Measurements from ENCODE around the gene EHD3. TPM values are rescaled to one million over a fixed set of nuclear protein-coding genes. Genes with fewer than 3 reads are reported as not detected.

Gene EHD3
- total and polyA plus RNA-seq, 4 donors = 13.3 to 31.4 (median 27.3) TPM

DNA sequence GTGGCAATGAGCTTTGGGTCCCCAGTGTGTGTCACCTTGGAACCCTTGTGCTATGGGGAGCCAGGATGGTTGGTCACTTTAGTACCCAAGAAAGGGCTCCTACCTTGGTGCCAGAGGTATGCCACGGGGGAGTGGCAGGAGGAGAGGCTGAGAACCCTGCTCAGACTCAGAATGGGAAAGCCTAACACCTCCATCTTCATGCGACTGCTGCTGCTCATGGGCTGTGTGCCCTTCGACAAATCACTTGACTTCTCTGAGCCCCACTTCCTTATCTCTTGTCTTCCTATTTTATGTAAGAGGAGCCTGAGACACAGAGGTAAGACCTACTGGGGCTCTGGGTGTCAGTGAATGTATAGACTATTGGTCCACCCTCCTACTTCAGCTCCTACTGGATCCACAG, 25.1 kb downstream of the EHD3 start:
- no peaks in the 10 kb centered on the region for H3K9me3 ChIP-seq (ENCODE audit: control insufficient read depth, insufficient read depth, low read length)
- H3K4me3 ChIP-seq (ENCODE audit: low read depth, low read length) = no peak overlapping the region
- peaks cover 45% of the 10 kb centered on the region for H3K36me3 ChIP-seq (ENCODE audit: control insufficient read depth, insufficient read depth, low read length)
- H3K4me1 ChIP-seq (ENCODE audit: control insufficient read depth, insufficient read depth, low read length) = peaks cover 26% of the 10 kb centered on the region
- no CpG with 5 or more reads among the region's 3 CpGs for WGBS (ENCODE audit: insufficient coverage)
- H3K27ac ChIP-seq (ENCODE audit: low read depth, low read length) = no peak overlapping the region
- no peaks in the 10 kb centered on the region for H3K27me3 ChIP-seq (ENCODE audit: control insufficient read depth, insufficient read depth, low read length)
- no peak for DNase-seq (ENCODE audit: low read depth in 4 of 6, low spot score in 6 of 6)

- 86% methylated on average over 4 of the region's 4 CpGs for WGBS (ENCODE audit: insufficient coverage)
- Histone ChIP-seq H3K36me3 (ENCODE audit: control insufficient read depth, insufficient read depth, low read length) (peaks cover 39% of the 10 kb centered on the region), H3K4me3 (ENCODE audit: low read depth, low read length) (no peak overlapping the region), H3K4me1 (ENCODE audit: control insufficient read depth, insufficient read depth, low read length) (peaks cover 9% of the 10 kb centered on the region), H3K9me3 (ENCODE audit: control insufficient read depth, insufficient read depth, low read length) (no peaks in the 10 kb centered on the region), H3K27me3 (ENCODE audit: control insufficient read depth, insufficient read depth, low read length) (no peaks in the 10 kb centered on the region), H3K27ac (ENCODE audit: low read depth, low read length) (no peak overlapping the region)
- no peak for DNase-seq (ENCODE audit: low read depth in 4 of 6, low spot score in 6 of 6)
Measured at GRCh38 chr2:31260870-31261269, 26.9 kb downstream of the EHD3 start.

DNA sequence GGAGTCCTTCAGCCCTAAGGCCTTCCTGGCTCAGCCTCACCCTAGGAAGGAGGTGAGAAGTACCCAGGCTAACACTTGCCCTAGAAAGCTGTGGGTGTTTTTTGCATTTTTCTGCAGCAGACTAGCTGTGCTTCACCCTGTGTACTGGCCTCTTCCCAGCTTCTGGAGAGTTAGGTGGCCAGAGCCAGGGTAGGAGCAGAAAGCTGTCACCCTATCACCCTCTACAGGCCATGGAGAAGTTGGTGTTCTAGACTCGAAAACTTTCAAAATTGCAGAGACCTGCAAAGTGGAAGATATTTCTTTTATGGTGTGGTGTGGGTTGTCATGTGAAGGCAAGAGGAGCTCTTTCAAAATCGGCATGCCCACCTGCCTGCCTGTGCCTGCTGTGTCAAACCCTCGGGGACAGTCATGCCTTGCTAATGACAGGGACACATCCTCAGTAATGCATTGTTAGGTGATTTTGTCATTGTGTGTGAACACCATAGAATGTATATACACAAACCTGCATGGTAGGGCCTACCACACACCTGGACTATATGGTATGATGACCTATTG, 29.8 kb downstream of the EHD3 start:
- DNase-seq (ENCODE audit: low read depth in 4 of 6, low spot score in 6 of 6) = no peak
- Histone ChIP-seq H3K27me3 (ENCODE audit: control insufficient read depth, insufficient read depth, low read length) (no peaks in the 10 kb centered on the region), H3K9me3 (ENCODE audit: control insufficient read depth, insufficient read depth, low read length) (no peaks in the 10 kb centered on the region), H3K36me3 (ENCODE audit: control insufficient read depth, insufficient read depth, low read length) (peaks cover 54% of the 10 kb centered on the region), H3K27ac (ENCODE audit: low read depth, low read length) (no peak overlapping the region), H3K4me3 (ENCODE audit: low read depth, low read length) (no peak overlapping the region), H3K4me1 (ENCODE audit: control insufficient read depth, insufficient read depth, low read length) (no peaks in the 10 kb centered on the region)
- WGBS (ENCODE audit: insufficient coverage) = no CpG with 5 or more reads among the region's 3 CpGs

GRCh38 chr2:31265234-31265633, 31.3 kb downstream of the EHD3 start:
- H3K36me3 ChIP-seq (ENCODE audit: control insufficient read depth, insufficient read depth, low read length) = peaks cover 51% of the 10 kb centered on the region
- H3K9me3 ChIP-seq (ENCODE audit: control insufficient read depth, insufficient read depth, low read length) = no peaks in the 10 kb centered on the region
- no peaks in the 10 kb centered on the region for H3K4me1 ChIP-seq (ENCODE audit: control insufficient read depth, insufficient read depth, low read length)
- H3K27me3 ChIP-seq (ENCODE audit: control insufficient read depth, insufficient read depth, low read length) = no peaks in the 10 kb centered on the region
- DNase-seq (ENCODE audit: low read depth in 4 of 6, low spot score in 6 of 6) = no peak
- H3K4me3 ChIP-seq (ENCODE audit: low read depth, low read length) = no peak overlapping the region
- H3K27ac ChIP-seq (ENCODE audit: low read depth, low read length) = no peak overlapping the region
- 91% methylated on average over 4 of the region's 6 CpGs for WGBS (ENCODE audit: insufficient coverage)

DNA sequence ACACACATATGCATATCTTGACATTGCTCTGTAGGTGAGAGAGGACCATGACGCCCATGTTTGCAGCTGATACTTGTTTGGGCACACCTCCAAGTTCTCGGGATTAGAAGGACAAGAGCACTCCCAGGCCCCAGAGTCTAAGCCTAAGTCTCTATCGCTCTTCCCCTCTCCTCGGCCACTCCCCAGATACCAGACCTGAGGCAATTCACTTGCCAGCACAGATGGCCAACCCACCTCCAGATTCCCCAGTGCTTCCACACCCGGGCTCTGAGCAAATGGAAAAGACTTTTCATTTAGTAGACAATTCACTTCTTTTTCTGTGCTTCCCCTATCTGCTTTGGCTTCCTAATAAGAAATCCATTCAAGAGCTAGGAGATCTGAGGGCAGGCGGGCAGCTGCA, 32.9 kb downstream of the EHD3 start:
- H3K27ac ChIP-seq (ENCODE audit: low read depth, low read length) = no peak overlapping the region

GRCh38 chr2:31267437-31268120, 33.6 kb downstream of the EHD3 start:
- Histone ChIP-seq H3K4me1 (ENCODE audit: control insufficient read depth, insufficient read depth, low read length) (no peaks in the 10 kb centered on the region), H3K4me3 (ENCODE audit: low read depth, low read length) (no peak overlapping the region), H3K9me3 (ENCODE audit: control insufficient read depth, insufficient read depth, low read length) (no peaks in the 10 kb centered on the region), H3K27me3 (ENCODE audit: control insufficient read depth, insufficient read depth, low read length) (no peaks in the 10 kb centered on the region), H3K27ac (ENCODE audit: low read depth, low read length) (no peak overlapping the region), H3K36me3 (ENCODE audit: control insufficient read depth, insufficient read depth, low read length) (peaks cover 29% of the 10 kb centered on the region)
- 74% methylated on average over 7 of the region's 8 CpGs for WGBS (ENCODE audit: insufficient coverage)
- no peak for DNase-seq (ENCODE audit: low read depth in 4 of 6, low spot score in 6 of 6)

More for the DNA sequence above, 32.9 kb downstream of the EHD3 start:
- peaks cover 36% of the 10 kb centered on the region for H3K36me3 ChIP-seq (ENCODE audit: control insufficient read depth, insufficient read depth, low read length)
- no peaks in the 10 kb centered on the region for H3K4me1 ChIP-seq (ENCODE audit: control insufficient read depth, insufficient read depth, low read length)
- no peak for DNase-seq (ENCODE audit: low read depth in 4 of 6, low spot score in 6 of 6)
- no peak overlapping the region for H3K4me3 ChIP-seq (ENCODE audit: low read depth, low read length)
- no peaks in the 10 kb centered on the region for H3K9me3 ChIP-seq (ENCODE audit: control insufficient read depth, insufficient read depth, low read length)
- 82% methylated on average over 5 of the region's 6 CpGs for WGBS (ENCODE audit: insufficient coverage)
- no peaks in the 10 kb centered on the region for H3K27me3 ChIP-seq (ENCODE audit: control insufficient read depth, insufficient read depth, low read length)

- Histone ChIP-seq H3K36me3 (ENCODE audit: control insufficient read depth, insufficient read depth, low read length) (peaks cover 28% of the 10 kb centered on the region), H3K27me3 (ENCODE audit: control insufficient read depth, insufficient read depth, low read length) (no peaks in the 10 kb centered on the region), H3K27ac (ENCODE audit: low read depth, low read length) (no peak overlapping the region), H3K4me3 (ENCODE audit: low read depth, low read length) (no peak overlapping the region), H3K4me1 (ENCODE audit: control insufficient read depth, insufficient read depth, low read length) (no peaks in the 10 kb centered on the region), H3K9me3 (ENCODE audit: control insufficient read depth, insufficient read depth, low read length) (no peaks in the 10 kb centered on the region)
- DNase-seq (ENCODE audit: low read depth in 4 of 6, low spot score in 6 of 6) = no peak
- 86% methylated on average over 1 of the region's 2 CpGs for WGBS (ENCODE audit: insufficient coverage)
Measured at GRCh38 chr2:31268344-31268743, 34.4 kb downstream of the EHD3 start.

GRCh38 chr2:31269087-31269486, 35.1 kb downstream of the EHD3 start:
- WGBS (ENCODE audit: insufficient coverage) = 85% methylated on average over 3 of the region's 4 CpGs
- H3K9me3 ChIP-seq (ENCODE audit: control insufficient read depth, insufficient read depth, low read length) = no peaks in the 10 kb centered on the region
- no peak overlapping the region for H3K4me3 ChIP-seq (ENCODE audit: low read depth, low read length)
- H3K27me3 ChIP-seq (ENCODE audit: control insufficient read depth, insufficient read depth, low read length) = no peaks in the 10 kb centered on the region
- H3K36me3 ChIP-seq (ENCODE audit: control insufficient read depth, insufficient read depth, low read length) = peaks cover 24% of the 10 kb centered on the region
- H3K27ac ChIP-seq (ENCODE audit: low read depth, low read length) = no peak overlapping the region
- no peaks in the 10 kb centered on the region for H3K4me1 ChIP-seq (ENCODE audit: control insufficient read depth, insufficient read depth, low read length)
- DNase-seq (ENCODE audit: low read depth in 4 of 6, low spot score in 6 of 6) = no peak

DNA sequence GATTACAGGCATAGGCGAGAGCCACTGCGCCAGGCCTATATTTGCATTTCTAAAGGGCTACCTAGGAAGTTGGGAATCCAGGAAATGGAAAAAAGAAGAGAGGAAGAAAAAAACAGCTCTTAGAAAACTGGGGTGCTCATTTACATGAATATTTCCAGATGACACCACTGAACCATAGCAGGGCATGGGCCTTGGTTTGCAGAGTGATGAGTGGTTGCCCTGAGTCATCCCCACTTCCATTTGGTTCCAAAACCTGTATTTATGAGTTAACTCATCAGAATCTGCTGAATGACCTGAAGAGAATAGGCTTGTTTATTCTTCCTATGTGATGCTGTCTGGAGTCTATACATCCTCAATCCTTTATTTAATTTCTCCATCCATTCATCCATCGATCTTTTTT, 36.2 kb downstream of the EHD3 start:
- H3K4me1 ChIP-seq (ENCODE audit: control insufficient read depth, insufficient read depth, low read length) = no peaks in the 10 kb centered on the region
- no peak for DNase-seq (ENCODE audit: low read depth in 4 of 6, low spot score in 6 of 6)
- WGBS (ENCODE audit: insufficient coverage) = no CpG with 5 or more reads among the region's 3 CpGs

GRCh38 chr2:31270822-31271231, 36.9 kb downstream of the EHD3 start:
- H3K9me3 ChIP-seq (ENCODE audit: control insufficient read depth, insufficient read depth, low read length) = no peaks in the 10 kb centered on the region
- H3K4me1 ChIP-seq (ENCODE audit: control insufficient read depth, insufficient read depth, low read length) = no peaks in the 10 kb centered on the region
- no peaks in the 10 kb centered on the region for H3K27me3 ChIP-seq (ENCODE audit: control insufficient read depth, insufficient read depth, low read length)
- H3K36me3 ChIP-seq (ENCODE audit: control insufficient read depth, insufficient read depth, low read length) = peaks cover 22% of the 10 kb centered on the region
- H3K27ac ChIP-seq (ENCODE audit: low read depth, low read length) = no peak overlapping the region
- no peak overlapping the region for H3K4me3 ChIP-seq (ENCODE audit: low read depth, low read length)
- DNase-seq (ENCODE audit: low read depth in 4 of 6, low spot score in 6 of 6) = peak in 1 of 6 donors; percentile 27
- WGBS (ENCODE audit: insufficient coverage) = 78% methylated on average over 5 of the region's 7 CpGs

More for the DNA sequence above, 36.2 kb downstream of the EHD3 start:
- Histone ChIP-seq H3K4me3 (ENCODE audit: low read depth, low read length) (no peak overlapping the region), H3K27me3 (ENCODE audit: control insufficient read depth, insufficient read depth, low read length) (no peaks in the 10 kb centered on the region), H3K36me3 (ENCODE audit: control insufficient read depth, insufficient read depth, low read length) (peaks cover 24% of the 10 kb centered on the region), H3K27ac (ENCODE audit: low read depth, low read length) (no peak overlapping the region), H3K9me3 (ENCODE audit: control insufficient read depth, insufficient read depth, low read length) (no peaks in the 10 kb centered on the region)
